G401 (cell line): Measurements from ENCODE around the gene RBKS. TPM values are rescaled to one million over a fixed set of nuclear protein-coding genes. Genes with fewer than 3 reads are reported as not detected.
"Not testable (repeated sequence)": the region's sequence is repeated elsewhere in the genome, so short reads cannot be mapped to it uniquely, and the experiment has no call there.

Experiments used
- DNase-seq: peaks from one replicate; pipeline ENCODE4 v3.0.0-alpha.2; 2015; ENCODE audit warnings: low spot score
- in situ Hi-C: cut with HindIII; loops from 2 replicates; pipeline ENCODE4 v1.10.0; 2016; ENCODE audit warnings: low sequenced_read_pairs, mixed read lengths
- total RNA-seq: library from RNA; depleted of rRNA; stranded (reverse); fragments of >200 nt; shearing (Covaris generic); gene quantifications from 2 replicates; pipeline ENCODE4 v1.2.3, GENCODE V29; 2014

Gene RBKS
- total RNA-seq, 1 experiment from 2014 or later, result 1.1 TPM

DNA sequence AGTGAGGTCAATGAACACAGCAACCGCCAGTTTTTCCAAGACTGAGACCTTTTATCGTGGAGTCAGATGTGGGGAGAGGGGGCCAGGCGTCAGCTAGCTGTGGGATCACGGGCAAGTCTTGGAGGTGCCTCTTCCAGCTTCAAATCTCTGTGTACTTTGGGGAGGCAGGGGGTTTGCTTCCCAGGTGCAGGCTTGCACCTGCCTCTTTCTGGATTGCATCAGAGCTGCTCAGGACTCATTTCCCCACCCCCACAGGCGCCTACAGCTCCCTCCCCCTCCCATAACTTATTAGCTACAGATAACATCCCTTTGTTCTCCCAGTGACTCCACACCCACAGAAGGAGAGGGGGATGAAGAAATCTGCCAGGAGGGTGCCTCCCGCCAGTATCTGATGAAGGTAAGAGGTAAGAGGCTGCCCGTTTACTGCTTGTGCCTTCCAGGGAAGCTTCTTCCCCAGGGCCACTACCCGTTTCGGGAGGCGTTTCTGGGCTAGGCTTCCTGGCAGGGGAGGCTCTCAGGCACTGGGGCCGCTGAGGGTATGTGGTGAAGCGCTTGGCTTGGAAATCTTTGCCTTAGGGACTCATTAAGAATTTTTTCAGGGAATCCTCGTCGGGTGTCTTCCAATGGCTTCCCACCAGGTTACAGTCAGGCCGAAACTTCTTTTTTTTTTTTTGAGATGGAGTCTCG lies 137.5 kb downstream of the RBKS start:
- no peak for DNase-seq
- in situ Hi-C loops, result no loop called here

DNA sequence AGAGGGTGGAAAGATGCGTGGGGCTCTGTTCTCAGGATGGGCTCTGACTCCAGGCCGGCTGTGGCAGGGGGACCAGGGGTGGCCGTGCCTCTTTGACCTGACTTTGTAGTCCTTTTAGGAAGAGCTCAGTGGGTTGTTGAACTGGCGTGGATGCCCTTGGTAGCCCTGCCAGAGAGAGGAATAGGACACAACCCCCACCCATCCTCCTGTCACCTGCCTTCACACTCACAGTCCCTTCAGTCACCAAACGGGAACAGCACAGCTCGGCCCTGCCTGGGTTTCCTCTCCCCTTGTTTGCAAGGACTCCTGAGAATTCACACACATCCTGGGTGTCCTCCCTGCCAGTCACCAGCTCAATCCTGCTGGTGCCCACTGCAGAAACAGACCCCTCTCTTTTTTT lies 138.8 kb downstream of the RBKS start:
- DNase-seq, result no peak
- in situ Hi-C loops, result no loop called here

DNA sequence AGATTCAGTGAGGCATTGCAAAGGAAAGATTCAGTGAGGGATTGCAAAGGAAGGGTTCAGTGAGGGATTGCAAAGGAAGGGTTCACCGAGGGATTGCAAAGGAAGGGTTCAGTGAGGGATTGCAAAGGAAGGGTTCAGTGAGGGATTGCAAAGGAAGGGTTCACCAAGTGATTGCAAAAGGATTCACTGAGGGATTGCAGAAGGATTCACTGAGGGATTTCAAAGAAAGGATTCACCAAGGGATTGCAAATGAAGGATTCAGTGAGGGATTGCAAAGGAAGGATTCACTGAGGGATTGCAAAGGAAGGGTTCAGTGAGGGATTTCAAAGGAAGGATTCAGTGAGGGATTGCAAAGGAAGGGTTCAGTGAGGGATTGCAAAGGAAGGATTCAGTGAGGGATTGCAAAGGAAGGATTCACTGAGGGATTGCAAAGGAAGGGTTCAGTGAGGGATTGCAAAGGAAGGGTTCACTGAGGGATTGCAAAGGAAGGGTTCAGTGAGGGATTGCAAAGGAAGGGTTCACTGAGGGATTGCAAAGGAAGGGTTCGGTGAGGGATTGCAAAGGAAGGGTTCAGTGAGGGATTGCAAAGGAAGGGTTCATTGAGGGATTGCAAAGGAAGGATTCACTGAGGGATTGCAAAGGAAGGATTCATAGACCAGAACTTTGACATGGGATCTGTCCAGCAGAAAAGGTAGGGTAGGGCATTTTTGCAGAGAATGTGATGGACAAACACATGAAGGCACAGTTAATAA lies 141.2 kb downstream of the RBKS start:
- in situ Hi-C loops, DNase-seq: not testable (repeated sequence)

- no peak for DNase-seq
- in situ Hi-C loops, result no loop called here
Measured at GRCh38 chr2:27747827-27748352, 142.3 kb downstream of the RBKS start.

DNA sequence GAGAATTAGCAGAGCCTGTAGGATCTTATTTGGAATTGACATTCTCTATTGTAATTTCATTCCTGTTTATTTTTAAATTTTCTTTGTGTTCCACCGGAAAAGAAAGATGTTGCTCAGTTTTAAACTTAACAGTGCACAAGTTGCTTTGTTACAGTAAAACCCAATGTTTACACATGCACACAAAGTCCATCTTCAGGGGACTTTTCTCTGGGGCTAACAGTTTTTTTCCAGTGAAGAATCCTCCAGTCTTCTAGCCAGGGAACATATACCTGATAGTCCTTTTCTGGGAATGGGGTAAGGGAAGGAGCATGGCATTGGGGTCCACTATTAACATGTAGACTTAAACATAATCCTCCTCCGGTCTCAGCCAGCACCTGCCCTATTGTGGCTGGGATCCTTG lies 143.9 kb downstream of the RBKS start:
- DNase-seq, result no peak
- in situ Hi-C loops, result no loop called here

DNA sequence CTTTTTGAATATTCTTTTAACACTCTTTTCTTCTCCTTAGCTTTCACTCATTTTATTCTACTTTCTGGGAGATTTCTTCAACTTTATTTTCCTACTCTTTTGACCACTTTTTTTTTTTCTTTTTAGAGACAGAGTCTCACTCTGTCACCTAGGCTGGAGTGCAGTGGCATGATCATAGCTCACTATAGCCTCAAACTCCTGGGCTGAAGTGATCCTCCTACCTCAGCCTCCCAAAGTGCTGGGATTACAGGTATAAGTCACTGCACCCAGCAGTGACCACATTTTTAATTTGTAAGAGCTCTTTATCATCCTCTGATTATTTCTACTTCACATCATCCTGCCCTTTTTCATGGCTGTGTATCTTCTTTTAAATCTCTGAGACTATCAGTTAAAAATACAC lies 144.7 kb downstream of the RBKS start:
- DNase-seq, in situ Hi-C loops: not testable (repeated sequence)

- DNase-seq, result no peak
- in situ Hi-C loops, result no loop called here
Measured at GRCh38 chr2:27742571-27742970, 147.6 kb downstream of the RBKS start.

DNA sequence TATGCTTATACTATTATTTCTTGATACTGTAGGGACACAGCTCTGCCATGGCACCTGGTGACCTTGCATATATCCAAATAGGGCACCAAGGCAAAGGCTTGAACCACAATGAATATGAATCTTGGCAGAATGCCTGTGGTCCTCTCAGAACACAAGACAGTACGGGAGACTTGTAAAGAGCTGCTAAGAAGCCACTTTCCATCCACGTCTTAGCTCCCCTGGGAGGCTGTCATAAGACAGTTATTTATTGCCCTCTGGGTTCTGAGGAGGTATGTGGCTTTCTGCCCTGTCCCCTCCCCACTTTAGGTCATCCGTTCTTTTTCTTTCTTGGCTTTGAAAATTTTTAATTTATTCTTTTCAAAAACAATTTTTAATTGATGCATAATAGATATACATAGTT lies 148.5 kb downstream of the RBKS start:
- in situ Hi-C loops, result no loop called here
- no peak for DNase-seq

DNA sequence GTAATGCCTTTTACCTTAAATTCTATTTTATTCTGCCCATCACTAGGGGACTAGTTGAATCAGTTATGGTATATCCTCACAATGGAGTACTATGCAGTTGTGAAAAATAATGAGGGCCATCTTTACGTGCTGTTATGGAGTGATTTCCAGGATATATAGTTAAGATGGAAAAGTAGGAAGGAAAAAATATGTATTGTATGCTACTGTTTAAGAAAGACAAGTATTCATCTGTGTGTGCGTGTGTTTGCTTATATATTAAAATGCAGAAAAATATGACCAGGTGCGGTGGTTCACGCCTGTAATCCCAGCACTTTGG lies 151.2 kb downstream of the RBKS start:
- in situ Hi-C loops, result no loop called here

DNA sequence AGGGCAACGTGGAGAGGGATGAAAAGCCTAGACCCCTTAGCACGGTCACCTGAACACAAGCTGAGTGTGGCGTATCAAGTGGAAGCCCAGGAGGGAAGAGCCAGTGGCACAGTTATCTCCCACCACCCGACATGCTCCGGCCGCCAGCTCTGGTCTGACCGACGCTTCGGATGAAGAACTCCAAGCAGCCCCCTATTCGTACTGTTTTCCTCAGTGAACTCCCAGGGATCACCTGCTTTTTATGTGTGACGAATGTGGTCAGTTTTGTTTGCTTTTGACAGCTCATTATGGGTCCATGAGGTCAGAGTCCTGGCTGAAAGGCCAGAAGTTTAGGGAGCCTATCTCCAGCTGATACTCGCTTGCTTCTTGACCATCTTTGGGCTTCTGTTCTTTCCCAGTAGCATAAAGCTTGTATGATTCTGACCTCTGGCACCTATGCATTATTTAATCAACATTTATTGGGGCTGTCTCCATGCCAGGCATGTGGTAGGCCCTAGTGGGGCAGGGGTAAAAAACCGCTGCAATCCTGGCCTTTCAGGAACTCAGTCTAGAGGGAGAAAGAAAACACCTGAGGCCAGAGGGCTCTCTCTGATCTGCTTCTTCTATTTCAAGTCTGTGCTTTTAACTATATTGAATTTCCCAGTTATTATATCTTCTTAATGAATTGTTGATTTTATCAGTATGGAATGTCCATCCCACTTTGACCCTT lies 151.7 kb downstream of the RBKS start:
- DNase-seq, result no peak
- in situ Hi-C loops, result no loop called here

More for the DNA sequence above, 151.2 kb downstream of the RBKS start:
- no peak for DNase-seq

- in situ Hi-C loops, result no loop called here
- DNase-seq, result no peak
Measured at GRCh38 chr2:27737676-27738348, 152.4 kb downstream of the RBKS start.

DNA sequence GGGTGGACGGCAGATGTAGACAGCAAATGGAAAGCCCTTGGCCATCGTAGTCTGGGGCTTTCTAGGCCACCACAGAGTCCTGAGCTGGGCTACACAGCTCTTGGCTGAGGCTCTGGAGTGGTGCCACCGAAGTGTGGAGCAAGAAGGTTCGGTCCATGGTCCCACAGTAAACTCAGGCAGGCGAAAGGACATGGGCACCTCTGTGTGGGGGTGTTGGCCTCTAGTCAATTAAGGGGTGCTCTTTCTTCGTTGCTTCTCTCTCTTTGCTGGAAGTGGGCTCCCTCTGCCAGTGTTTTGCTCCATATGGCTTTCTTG lies 153.3 kb downstream of the RBKS start:
- in situ Hi-C loops, result no loop called here
- no peak for DNase-seq

DNA sequence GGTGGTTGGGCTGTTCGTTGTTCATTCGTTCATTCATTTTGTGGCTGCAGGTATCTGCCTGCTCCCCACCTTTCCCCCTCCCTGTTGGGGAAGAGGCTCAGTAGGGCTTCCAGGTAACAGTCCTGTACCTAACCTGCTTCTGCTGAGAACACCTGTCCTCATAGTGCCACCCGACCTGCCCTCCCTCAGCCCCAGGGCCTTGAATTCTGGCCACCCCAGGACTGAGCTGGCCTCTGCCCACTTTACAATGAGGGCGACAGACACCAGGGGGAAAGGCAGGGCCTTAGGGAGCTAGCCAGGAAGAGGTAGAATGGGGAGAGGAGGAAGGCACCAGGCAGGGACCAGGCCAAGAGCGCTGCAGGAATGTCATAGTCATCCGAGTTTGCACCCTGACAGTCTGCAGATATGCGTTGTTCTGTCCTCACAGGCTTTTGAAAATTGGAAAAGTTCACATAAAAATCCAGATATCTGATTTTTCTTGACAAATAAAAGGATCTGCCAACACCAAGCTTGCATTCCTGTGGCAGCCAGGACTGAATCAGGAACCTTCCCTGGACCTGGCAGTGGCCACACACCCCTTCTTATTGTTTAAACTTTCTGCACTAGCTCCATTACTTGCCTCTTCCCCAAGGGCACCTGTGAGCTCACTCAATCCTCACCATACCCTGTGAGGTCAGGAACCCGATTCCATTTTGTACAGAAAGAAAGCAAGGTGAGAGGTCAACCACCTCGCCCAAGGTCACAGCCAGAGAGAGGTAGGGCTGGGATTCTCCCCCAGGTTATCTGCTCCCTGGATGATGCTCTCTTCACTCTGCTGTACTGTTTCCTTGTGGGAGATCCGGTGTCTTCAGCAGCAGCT lies 153.9 kb downstream of the RBKS start:
- DNase-seq, result no peak
- in situ Hi-C loops, result no loop called here

DNA sequence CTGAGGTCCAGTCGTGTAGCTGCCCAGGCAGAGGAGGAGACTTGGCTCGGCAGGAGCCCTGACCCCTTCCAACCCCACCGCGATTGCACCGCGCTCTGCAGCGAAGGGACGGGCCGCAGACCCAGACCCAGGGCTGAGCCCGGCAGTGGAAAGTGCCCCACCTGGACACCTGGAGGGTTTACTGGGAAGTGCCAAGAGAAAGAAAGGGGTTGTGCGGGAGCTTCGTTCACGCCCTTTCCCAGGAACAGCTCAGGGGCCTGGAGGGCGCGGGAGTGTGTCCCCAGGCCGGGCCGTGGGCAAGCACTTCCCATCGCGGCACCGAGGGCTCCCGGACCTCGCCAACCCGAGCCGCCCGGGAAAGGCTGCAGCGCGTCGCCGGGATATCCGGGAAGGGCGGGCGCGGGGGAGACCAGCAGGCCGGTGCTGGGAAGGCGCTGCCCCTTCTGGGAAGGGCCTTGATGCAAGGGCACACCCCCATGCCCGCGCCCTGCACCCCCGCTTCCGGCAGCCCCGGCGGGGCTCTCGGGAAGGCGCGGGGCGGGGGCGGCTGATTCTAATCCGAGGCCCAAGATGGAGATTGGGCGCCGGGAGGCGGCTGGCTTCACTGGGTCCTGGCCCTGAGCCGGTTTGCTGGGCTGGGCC lies 154.8 kb downstream of the RBKS start:
- DNase-seq, result peak; percentile 42
- in situ Hi-C loops, result no loop called here

GRCh38 chr2:27734305-27734704 lies 155.9 kb downstream of the RBKS start:
- in situ Hi-C loops, result no loop called here
- no peak for DNase-seq
